Suprapubic skin (tissue), 4 donors: ENCODE data around the gene STAT3.

Experiments used
- CTCF ChIP-seq, 2 donors: fragments of 200-600 bp in 1 of 2; fragments of 450-650 bp in 1 of 2; sonication (generic) in 1 of 2; IDR thresholded peaks; one replicate each; pipeline ENCODE4 v1.5.1; 2016 to 2019; ENCODE audit warnings: antibody characterized with exemption in 2 of 2, mild to moderate bottlenecking in 1 of 2, moderate library complexity in 1 of 2
- EP300 ChIP-seq: sonication (generic); formaldehyde crosslinking; IDR thresholded peaks from one replicate; pipeline ENCODE4 v1.6.1; 2017; ENCODE audit warnings: antibody characterized with exemption
- POLR2A ChIP-seq, 2 donors: fragments of 450-650 bp; IDR thresholded peaks; one replicate each; pipeline ENCODE4 v1.6.1; 2017; ENCODE audit warnings: antibody characterized with exemption in 2 of 2, mild to moderate bottlenecking in 2 of 2, moderate library complexity in 2 of 2
- POLR2AphosphoS5 ChIP-seq, 3 donors: sonication (generic); formaldehyde crosslinking; IDR thresholded peaks; one replicate each; pipeline ENCODE4 v1.6.1; 2017; ENCODE audit warnings: antibody characterized with exemption in 3 of 3

GRCh38 chr17:42333053-42333452, 55.2 kb downstream of the STAT3 start:
- TF ChIP-seq CTCF (IDR thresholded peaks at IDR 0.05): no peak
- no peak for TF ChIP-seq EP300
- no peak for TF ChIP-seq POLR2AphosphoS5 (IDR thresholded peaks at IDR 0.05)
- no peak for TF ChIP-seq POLR2A (IDR thresholded peaks at IDR 0.05)
